ENCODE results near the gene CHMP6. TPM values are rescaled to one million over a fixed set of nuclear protein-coding genes. Genes with fewer than 3 reads are reported as not detected.

CHMP6 gene
- total RNA-seq, 1 experiment from 2014 or later = 15.0 TPM

GRCh38 chr17:81013642-81014041 is 22.0 kb downstream of the CHMP6 start (continued):
- no peak for TF ChIP-seq AR (CRISPR knock-in tag; IDR thresholded peaks at IDR 0.05)
- no peak for TF ChIP-seq RORB (CRISPR knock-in tag; IDR thresholded peaks at IDR 0.05)

- ATAC-seq = no peak
- TF ChIP-seq, protein P1, sequence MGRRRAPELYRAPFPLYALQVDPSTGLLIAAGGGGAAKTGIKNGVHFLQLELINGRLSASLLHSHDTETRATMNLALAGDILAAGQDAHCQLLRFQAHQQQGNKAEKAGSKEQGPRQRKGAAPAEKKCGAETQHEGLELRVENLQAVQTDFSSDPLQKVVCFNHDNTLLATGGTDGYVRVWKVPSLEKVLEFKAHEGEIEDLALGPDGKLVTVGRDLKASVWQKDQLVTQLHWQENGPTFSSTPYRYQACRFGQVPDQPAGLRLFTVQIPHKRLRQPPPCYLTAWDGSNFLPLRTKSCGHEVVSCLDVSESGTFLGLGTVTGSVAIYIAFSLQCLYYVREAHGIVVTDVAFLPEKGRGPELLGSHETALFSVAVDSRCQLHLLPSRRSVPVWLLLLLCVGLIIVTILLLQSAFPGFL (CRISPR knock-in tag; IDR thresholded peaks at IDR 0.05; ENCODE audit: borderline replicate concordance) = no peak
- TF ChIP-seq, protein P2, sequence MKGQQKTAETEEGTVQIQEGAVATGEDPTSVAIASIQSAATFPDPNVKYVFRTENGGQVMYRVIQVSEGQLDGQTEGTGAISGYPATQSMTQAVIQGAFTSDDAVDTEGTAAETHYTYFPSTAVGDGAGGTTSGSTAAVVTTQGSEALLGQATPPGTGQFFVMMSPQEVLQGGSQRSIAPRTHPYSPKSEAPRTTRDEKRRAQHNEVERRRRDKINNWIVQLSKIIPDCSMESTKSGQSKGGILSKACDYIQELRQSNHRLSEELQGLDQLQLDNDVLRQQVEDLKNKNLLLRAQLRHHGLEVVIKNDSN (CRISPR knock-in tag; IDR thresholded peaks at IDR 0.05) = no peak
- H3K4me1 Mint-ChIP-seq = peaks cover 15% of the 10 kb centered on the region
- peaks cover 28% of the 10 kb centered on the region for H3K9me3 Mint-ChIP-seq
- POLR2A ChIA-PET = no interaction called here
- CTCF ChIA-PET = interaction anchor here (1.2 kb wide), 1 partner anchor 8 kb away, joined by 4 read pairs; no protein-coding TSS in a partner anchor
- DNase-seq (ENCODE audit: low spot score) = no peak
- peaks cover 14% of the 10 kb centered on the region for H3K36me3 Mint-ChIP-seq
- peaks cover 14% of the 10 kb centered on the region for H3K27me3 Mint-ChIP-seq (ENCODE audit: low read depth)
- no peak overlapping the region for H3K27ac Mint-ChIP-seq
- H3K4me3 Mint-ChIP-seq = no peak overlapping the region
Observed at GRCh38 chr17:81015136-81015535, 23.5 kb downstream of the CHMP6 start.

- ChIA-PET CTCF (no interaction called here), POLR2A (no interaction called here)
- peaks cover 15% of the 10 kb centered on the region for H3K4me1 Mint-ChIP-seq
- TF ChIP-seq ESRRA (CRISPR knock-in tag; IDR thresholded peaks at IDR 0.05; ENCODE audit: borderline replicate concordance) (no peak), IRF2 (CRISPR knock-in tag; IDR thresholded peaks at IDR 0.05; ENCODE audit: borderline replicate concordance, low read depth) (no peak), EMX1 (CRISPR knock-in tag; IDR thresholded peaks at IDR 0.05) (no peak), MYBL2 (CRISPR knock-in tag; IDR thresholded peaks at IDR 0.05) (no peak), GABPB1 (CRISPR knock-in tag; IDR thresholded peaks at IDR 0.05) (no peak), ETV6 (CRISPR knock-in tag; IDR thresholded peaks at IDR 0.05) (no peak), TCF7 (CRISPR knock-in tag; IDR thresholded peaks at IDR 0.05; ENCODE audit: low read depth) (no peak), GRHL2 (CRISPR knock-in tag; IDR thresholded peaks at IDR 0.05; ENCODE audit: insufficient replicate concordance, severe bottlenecking) (no peak), NR1H2 (CRISPR knock-in tag; IDR thresholded peaks at IDR 0.05) (no peak), SP1 (CRISPR knock-in tag; conservative IDR thresholded peaks at IDR 0.05) (no peak), TEAD4 (CRISPR knock-in tag; IDR thresholded peaks at IDR 0.05) (no peak), ZBTB43 (CRISPR knock-in tag; IDR thresholded peaks at IDR 0.05) (no peak)
- TF ChIP-seq, protein P3, sequence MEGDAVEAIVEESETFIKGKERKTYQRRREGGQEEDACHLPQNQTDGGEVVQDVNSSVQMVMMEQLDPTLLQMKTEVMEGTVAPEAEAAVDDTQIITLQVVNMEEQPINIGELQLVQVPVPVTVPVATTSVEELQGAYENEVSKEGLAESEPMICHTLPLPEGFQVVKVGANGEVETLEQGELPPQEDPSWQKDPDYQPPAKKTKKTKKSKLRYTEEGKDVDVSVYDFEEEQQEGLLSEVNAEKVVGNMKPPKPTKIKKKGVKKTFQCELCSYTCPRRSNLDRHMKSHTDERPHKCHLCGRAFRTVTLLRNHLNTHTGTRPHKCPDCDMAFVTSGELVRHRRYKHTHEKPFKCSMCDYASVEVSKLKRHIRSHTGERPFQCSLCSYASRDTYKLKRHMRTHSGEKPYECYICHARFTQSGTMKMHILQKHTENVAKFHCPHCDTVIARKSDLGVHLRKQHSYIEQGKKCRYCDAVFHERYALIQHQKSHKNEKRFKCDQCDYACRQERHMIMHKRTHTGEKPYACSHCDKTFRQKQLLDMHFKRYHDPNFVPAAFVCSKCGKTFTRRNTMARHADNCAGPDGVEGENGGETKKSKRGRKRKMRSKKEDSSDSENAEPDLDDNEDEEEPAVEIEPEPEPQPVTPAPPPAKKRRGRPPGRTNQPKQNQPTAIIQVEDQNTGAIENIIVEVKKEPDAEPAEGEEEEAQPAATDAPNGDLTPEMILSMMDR (IDR thresholded peaks at IDR 0.05) = no peak
- TF ChIP-seq, protein P1 (CRISPR knock-in tag; IDR thresholded peaks at IDR 0.05; ENCODE audit: borderline replicate concordance) = no peak
- TF ChIP-seq, protein P4, sequence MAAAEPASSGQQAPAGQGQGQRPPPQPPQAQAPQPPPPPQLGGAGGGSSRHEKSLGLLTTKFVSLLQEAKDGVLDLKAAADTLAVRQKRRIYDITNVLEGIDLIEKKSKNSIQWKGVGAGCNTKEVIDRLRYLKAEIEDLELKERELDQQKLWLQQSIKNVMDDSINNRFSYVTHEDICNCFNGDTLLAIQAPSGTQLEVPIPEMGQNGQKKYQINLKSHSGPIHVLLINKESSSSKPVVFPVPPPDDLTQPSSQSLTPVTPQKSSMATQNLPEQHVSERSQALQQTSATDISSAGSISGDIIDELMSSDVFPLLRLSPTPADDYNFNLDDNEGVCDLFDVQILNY (CRISPR knock-in tag; IDR thresholded peaks at IDR 0.05) = no peak
- TF ChIP-seq, protein P5, sequence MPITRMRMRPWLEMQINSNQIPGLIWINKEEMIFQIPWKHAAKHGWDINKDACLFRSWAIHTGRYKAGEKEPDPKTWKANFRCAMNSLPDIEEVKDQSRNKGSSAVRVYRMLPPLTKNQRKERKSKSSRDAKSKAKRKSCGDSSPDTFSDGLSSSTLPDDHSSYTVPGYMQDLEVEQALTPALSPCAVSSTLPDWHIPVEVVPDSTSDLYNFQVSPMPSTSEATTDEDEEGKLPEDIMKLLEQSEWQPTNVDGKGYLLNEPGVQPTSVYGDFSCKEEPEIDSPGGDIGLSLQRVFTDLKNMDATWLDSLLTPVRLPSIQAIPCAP (CRISPR knock-in tag; IDR thresholded peaks at IDR 0.05) = no peak
- no peak overlapping the region for H3K27ac Mint-ChIP-seq
- H3K27me3 Mint-ChIP-seq (ENCODE audit: low read depth) = peaks cover 4% of the 10 kb centered on the region; the same call in 1 of the 2 replicates
- DNase-seq (ENCODE audit: low spot score) = no peak
- ATAC-seq = no peak
- H3K9me3 Mint-ChIP-seq = peaks cover 18% of the 10 kb centered on the region
- H3K36me3 Mint-ChIP-seq = peaks cover 5% of the 10 kb centered on the region
- no peak overlapping the region for H3K4me3 Mint-ChIP-seq
Observed at GRCh38 chr17:81016575-81016974, 24.9 kb downstream of the CHMP6 start.

Data from WTC11 (cell line).